OCI-M2 (cell line): ENCODE measurements around the gene CPT1B.
"Not testable (repeated sequence)": the region's sequence is repeated elsewhere in the genome, so short reads cannot be mapped to it uniquely, and the experiment has no call there.

Experiments used
- DNase-seq: peaks from one replicate; lab custom pipeline; 2025; ENCODE audit not compliant: unreplicated experiment; lab: John Stamatoyannopoulos, UW

CPT1B gene

DNA sequence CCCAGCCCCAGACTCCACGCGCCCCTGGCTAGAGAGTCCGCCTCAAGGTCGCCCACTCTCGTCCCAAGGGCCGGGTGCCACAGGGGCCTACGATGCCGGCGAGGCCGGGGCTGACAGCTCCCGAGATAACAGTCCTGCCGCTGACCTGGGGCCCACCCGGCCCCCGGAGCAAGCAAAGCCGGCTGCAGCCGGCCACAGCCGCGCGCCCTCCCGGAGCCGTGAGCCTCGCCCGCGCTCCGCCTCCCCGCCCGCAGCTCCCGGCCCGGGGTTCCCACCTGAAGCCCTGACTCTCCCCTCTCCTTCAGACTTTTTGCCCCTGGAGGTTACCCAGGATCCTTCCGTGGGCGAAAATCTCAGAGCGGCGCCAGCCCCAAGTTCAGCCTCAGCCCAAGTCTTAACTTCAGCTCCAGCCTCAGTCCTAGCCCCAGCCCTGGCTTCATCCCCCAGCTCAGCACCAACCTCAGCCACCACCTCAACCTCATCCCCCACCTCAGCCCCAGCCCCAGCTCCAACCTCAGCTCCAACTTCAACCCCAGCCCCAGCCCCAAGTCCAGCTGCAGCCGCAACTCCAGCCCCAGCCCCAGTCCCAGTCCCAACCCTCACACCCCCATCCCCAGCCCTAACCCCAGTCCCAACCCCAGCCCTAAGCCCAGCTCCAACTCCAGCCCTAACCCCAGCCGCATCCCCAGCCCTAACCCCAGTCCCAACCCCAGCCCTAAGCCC lies 30.8 kb downstream of the CPT1B start:
- no peak for DNase-seq

DNA sequence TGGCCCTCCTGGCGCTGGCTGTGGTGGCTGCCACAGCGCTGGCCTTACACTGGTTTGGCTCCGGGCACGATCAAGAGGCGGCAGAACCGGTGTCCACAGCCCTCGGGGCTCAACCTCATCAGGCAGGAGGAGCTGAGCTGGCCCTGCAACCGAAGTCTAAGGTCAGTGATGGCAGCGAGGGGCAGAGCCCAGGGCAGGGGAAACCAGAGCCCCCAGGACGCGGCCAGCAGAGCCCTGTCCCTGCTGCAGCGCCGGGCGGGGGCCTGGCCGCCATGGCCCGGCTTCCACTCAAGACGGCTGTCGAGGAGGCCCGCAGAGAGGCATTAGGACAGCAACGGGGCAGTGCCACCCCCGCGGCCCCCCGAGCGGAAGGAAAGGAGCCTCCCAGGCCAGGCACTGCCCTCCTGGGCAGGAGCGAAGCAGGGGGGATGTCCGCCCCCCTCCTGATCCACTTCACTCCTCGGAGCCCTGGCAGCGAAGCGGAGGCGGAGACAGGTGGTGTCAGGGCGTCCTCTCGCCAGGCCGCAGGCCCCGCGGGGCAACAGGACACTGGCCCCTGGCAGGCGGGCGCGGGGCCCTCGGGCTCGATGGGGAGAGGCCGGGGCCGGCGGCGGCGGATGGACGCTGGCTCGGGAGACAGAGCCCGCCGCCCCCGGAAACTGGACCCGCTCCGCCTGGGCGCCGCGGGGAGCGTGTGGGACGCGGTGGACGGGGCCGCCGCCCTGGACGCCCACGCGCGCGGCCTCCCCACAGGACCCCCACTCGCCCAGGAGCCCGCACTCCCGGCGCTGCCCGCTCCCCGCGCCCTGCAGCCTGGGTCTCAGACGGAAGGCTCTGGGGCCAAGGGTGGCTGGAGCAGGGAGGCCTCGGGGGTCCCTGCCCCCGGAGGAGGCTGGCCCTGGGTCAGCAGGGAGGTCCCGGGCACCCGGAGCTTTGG lies 31.6 kb downstream of the CPT1B start:
- DNase-seq: no peak

DNA sequence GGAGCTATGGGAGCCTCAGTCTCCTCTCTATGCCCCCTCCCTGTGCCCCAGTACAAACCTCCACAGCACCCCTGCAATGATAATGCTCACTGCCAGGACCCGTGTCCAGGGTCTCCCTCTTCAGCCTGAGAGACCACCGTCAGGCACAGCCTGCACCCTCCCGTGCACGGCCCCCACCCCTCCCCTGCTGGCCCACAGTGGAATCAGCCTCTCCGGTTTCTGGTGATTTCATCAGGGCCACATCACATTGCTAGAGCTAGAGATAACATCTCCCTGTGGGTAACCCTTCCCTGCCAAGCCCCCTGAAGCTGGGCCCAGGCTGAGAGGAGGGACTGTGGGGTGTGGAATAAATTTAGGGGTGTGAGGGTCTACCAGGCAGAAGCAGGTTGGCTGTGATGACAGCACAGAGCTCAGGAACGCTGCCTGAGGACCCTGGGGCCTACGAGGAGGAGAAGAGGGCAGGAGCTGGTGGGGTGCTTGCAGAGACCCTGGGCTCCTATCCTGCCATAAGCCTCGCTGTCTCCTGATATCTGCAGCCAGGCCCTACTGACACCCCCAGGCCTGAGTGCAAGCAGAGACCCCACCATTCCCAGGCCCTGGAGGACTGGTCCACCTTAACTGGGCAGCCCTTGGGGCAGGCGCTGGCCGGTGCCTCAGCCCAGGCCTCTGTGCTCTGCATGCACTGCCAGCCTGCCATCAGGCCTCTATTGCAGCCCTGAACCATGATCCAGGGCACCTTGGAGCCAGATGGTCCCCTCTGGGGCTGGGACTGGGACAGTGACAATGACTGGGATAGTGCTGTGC lies 32.5 kb downstream of the CPT1B start, which contains the start of gene KLHDC7B:
Gene KLHDC7B (plus strand): TSS at position 378 of the 804 bp plus-strand sequence. CDS start 345 bp downstream, at position 723.
- DNase-seq: no peak

DNA sequence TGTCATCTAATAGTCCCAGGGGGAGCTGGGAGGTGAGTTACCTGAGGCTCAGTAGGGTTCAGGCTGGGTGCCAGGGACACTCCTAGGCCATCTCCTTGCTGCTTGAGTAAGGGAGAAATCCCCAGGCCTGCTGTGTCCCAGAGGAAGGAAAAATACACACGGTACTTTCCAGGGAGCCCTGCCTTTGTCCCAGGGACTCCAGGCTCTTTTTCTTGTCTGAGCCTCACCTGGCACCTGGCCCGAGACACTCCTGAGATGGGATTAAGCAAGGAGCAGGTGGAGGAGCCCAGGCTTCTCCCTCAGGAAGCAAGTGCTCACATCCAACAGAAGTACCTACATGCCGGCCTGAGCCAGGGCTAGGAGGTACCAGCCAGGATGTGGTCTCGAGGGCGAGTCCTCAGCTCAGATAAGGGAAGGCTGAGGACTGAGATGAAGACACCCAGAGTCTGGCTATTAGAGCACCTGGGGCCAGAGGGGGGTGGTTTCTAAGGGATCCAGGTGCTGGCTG lies 33.4 kb downstream of the CPT1B start:
- DNase-seq: no peak

DNA sequence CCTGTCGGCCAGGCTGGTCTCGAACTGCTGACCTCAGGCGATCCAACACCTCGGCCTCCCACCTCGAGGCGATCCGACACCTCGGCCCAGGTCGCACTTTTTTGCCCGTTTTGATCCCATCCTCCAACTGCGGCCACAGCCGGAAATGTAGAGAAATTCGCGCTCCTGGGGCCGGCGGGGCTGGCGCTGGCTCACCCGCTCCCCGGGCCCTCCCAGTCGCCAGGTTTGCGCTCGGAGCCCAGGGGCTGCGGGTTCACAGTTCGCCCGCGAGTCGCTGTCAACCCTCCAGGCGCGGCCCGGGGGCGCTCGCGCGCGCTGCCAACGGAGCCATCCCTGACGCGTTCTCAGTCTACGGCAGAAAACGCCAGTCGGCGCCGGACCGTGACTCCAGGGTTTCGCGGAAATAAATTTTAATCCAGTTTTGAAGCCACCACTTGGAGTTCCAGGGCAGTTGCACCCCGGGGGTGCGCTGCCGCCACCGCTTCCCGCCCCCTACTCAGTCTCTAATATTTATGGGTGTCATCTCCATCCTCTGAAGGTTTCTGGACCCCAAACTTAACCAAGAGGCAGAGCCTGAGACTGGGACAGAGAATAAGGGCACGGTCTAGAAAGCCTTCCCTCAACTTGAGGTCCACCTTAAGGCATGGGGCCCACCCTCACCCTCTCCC lies 34.0 kb downstream of the CPT1B start:
- no peak for DNase-seq

DNA sequence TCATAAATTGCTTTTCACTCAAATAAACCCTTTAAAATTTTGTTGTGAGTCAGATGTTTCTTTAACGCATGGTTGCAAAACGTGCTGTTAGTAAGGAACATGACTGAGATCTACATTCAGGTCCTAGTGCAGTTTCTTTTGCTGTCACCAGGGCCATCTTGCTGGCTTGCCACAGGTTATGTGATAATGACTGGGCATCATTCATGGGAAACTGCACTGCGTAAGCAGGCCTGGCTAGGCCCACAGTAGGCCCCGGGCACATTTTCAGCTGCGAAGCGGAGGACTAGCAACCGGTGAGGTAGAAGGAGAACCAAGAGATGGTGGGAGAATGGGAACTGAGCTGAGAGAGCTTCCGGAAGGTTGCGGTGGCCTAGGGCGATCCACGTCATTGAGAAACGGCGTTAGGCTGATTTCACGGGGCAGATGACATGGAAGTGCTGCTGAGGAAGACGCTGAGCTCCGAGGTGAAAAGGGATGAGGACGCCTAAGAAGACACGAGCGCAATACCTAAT lies 35.8 kb downstream of the CPT1B start:
- no peak for DNase-seq

DNA sequence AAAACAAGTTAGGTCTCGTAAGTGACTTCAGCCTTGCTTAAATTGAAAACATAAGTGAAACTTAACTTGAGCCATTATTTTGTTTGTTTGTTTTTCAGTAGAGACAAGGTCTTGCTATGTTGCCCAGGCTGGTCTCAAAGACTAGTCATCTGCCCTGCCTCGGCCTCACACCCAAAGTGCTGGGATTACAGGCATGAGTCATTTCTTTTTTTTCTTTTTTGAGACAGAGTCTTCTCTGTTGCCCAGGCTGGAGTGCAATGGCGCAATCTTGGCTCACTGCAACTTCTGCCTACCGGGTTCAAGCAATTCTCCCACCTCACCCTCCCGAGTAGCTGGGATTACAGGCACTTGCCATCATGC lies 36.6 kb downstream of the CPT1B start:
- DNase-seq: not testable (repeated sequence)

DNA sequence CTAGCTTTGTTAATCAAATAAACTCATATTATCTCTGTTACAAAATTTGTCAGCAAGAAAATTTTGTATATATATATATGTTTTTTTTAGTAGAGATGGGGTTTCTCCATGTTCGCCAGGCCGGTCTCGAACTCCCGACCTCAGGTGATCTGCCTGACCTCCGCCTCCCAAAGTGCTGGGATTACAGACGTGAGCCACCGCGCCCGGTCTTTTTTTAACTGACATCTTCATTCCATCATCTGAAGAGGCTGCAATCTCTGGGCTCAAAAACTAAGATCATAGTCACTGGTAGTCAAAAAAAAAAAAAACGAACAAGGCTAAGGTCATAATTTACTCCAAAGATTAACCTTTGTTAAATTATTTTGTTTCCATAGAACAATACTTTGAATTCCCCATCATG lies 37.8 kb downstream of the CPT1B start:
- DNase-seq: no peak

DNA sequence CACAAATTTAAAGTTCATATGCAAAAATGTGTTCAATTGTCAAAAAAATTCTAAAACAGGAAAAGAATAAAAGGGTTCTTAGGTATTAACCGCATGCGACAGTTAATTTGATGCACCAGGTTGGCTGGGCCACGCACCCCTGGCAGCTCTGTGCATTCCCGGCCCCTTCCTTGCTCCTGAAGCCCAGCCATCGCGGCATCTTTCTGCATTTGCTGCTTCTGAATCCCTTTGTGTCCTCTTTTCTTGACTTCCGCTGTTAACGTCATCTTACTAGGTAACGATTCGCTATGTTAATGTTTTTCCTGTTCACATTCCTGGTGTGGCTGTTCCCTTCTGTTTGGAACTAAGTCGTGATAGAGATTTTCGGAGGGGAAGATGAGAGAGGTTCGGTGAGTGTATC lies 40.5 kb downstream of the CPT1B start:
- DNase-seq: no peak

DNA sequence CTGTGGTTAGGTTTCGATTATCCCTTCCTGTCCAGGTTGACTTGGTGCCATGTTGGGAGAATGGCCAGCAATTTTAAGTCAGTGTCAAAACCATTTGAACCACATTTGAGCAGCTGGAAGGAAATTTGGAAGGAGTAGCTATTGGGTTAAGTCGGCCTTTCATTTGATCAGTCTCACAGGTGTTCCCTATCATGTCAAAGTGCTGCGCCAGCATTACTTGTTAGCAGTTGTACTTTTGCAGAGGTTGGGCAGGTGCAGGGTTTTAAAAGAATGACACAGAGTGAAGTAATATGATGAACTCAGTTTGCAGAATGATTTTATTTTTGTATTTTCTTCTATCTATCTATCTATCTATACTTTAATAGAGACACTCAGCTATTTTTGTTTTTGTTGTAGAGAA lies 42.0 kb downstream of the CPT1B start:
- no peak for DNase-seq

DNA sequence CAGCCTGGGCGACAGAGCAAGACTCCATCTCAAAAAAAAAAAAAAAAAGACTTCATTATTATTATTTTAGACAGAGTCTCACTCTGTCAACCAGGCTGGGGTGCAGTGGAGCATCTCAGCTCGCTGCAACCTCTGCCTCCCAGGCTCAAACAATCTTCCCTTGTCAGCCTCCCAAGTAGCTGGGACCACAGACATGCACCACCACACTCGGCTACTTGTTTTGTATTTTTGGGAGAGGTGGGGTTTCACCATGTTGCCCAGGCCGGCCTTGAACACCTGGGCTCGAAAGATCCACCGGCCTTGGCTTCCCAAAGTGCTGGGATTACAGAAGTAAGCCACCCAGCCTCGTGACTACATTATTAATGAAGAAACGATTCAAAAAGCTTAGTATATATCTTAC lies 43.1 kb downstream of the CPT1B start:
- no peak for DNase-seq

DNA sequence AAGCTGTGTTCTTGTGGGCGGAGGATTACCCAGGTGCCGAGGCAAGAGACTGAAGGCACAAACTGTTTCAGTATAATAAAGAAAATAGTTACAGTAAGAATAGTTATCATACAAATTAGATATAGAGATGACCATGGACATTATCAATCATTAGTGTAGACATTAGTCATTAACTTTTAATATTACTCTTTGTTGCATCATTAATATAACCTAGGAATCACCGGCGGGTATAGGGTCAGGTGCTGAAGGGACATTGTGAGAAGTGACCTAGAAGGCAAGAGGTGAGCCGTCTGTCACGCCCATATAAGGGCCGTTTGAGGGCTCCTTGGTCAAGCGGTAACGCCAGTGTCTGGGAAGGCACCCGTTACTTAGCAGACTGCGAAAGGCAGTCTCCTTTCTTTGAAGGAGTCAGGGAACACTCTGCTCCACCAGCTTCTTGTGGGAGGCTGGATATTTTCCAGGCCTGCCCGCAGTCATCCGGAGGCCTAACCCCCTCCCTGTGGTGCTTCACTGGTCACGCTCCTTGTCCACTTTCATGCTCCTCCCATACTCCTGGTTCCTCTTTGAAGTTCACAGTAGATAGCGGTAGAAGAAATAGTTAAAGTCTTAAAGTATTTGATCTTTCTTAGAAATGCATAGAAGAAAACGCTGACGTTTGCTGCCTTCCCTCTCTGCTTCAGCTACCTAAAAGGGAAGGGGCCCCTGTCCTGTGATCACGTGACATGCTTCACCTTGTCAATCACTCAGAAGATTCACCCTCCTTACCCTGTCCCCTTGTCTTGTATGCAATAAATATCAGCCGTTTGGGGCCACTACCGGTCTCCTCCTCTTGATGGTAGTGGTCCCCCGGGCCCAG lies 44.1 kb downstream of the CPT1B start:
- DNase-seq: not testable (repeated sequence)

DNA sequence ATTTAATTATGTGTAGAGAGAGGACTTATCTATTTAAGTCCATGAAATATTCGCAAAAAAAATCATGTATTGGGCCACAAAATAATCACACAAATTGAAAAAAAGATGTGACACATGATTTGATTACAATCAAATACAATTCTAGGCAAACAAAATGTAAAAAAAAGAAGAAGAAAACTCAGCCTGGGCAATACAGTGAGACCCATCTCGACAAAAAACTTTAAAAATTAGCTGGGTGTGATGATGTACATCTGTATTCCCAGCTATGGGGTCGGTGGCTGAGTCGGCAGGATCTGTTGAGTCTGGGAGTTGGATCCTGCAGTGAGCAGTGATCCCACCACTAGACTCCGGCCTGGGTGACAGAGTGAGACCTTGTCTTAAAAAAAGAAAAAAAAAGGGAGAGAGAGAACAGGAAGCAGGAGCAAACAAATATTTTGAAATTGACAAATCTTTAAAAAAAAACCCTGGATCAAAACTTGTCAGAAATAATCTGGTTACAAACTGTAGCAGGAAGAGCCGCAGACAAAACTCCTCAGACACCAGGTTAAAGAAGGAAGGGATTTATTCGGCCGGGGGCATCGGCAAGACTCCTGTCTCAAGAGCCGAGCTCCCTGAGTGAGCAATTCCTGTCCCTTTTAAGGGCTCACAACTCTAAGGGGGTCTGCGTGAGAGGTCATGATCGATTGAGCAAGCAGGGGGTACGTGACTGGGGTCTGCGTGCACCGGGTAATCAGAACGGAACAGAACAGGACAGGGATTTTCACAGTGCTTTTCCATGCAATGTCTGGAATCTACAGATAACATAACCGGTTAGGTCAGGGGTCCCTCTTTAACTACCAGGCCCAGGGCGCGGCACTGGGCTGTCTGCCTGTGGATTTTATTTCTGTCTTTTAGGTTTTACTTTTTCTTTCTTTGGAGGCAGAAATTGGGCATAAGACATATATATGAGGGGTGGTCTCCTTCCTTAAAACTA lies 45.1 kb downstream of the CPT1B start:
- no peak for DNase-seq

DNA sequence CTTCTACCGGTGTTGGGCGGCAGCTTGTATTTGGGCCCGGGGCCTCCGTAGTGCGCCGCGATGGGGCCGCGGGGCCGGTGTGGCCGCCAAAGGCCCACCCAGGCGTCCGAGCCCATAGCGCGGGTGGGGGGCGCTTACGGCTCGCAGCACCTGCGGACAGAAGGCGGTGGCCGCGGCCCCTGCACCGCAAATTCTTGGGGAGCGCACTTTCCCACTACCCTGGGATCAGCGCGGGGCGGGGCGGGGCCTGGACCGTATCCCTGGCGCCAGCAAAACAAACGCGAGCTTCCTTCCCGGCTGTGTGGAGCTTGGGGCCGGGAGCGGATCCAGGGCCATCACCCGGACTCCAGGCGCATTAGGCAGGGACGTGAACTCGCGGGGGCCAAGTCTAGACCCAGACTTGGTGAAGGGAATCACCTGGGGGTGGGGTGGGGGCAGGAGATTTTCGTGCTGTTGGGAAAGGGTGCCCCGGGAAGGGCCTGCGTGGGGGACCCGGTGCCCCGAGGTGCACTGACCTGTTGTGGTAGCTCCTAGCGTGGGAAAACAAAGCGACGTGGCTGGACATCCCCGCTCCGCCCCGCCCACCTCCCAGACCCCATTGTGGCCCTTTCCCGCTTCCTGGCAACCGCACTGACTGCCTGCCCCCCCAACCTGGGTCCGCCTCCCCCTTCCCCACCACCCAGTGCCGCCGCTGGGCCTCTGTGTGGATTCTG lies 46.1 kb downstream of the CPT1B start:
- no peak for DNase-seq

DNA sequence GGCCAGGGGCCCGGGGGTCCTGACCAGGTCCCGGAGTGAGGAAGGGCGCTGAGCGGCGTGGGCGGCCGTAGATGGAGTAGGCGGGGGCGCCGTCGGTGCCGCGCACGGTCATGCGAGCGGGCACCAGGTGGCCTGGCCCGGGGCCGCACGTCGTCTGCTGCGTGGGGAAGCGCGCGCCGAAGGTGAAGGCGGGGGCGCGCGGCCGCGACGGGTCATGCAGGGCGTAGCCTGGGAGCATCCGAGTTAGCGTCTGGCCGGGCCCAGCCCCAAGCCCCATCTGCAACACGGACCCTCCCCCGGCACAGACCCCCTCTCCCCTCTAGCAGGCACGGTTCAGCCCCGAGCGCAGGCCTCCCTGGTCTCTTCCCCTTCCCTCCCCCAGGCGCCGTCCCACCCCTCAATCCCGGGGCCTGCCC lies 46.7 kb downstream of the CPT1B start:
- no peak for DNase-seq

DNA sequence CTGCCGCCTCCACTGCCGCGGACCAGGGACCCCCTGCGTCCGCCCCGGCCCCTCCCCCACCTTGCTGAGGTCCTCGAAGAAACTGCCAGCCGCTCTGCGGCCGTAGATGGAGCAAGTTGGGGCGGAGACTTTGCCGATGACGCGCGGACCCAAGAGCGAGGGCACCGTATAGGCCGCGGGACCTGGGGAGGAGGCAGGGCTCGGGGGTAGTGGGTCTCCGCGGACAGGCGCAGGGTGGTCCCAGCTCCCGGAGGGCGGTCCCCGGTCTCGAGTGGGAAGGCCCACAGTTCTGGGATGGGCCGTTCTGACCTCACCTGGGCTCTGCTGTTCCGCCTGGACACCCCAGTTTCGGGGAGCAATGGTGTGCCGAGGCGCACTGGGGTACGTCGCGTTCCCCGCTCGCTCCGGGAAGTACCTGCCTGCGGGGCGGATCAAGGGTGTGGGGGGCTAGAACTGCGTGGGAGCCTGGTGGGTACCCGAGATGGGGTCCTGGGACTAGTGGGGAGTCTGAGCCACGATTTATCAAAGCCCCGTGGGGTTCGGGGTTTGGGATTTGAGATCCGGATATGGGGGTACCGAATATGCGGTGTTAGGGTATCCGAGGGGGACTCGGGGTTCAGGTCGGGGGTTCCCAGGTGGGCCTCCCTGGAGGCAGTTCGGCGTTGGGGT lies 47.2 kb downstream of the CPT1B start:
- DNase-seq: no peak

DNA sequence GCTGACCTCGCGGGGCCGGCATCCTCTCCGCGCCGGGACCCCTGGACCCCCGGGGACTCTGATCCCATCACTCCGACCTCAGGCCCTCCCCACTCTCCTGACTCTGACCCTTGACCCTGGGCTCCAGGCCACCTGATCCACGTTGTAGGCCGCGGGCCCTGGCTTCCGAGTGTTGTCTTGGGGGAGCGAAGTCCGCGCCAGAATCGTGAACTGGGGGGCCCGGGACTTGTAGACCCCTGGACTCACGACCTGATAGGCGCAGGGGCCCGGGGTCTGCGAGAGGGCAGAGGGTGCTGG lies 47.7 kb downstream of the CPT1B start:
- no peak for DNase-seq
